ENCODE measurements around the gene CILP2. TPM values are rescaled to one million over a fixed set of nuclear protein-coding genes. Genes with fewer than 3 reads are reported as not detected.
A peak's percentile ranks its signal among the peaks of the same experiment; 100 is the strongest.

CILP2 gene
- total and polyA plus RNA-seq, 9 of the 15 experiments (the other 6 are each of a cell fraction or from before 2014, with no cell fraction given) = 0.04 to 0.35 (median 0.05) TPM; not detected in 2

GRCh38 chr19:19490214-19490968, 47.7 kb upstream of the CILP2 start (continued):
- TF ChIP-seq ARID4B (CRISPR knock-in tag; IDR thresholded peaks at IDR 0.05) (no peak), ZNF316 (IDR thresholded peaks at IDR 0.05) (no peak), HES1 (IDR thresholded peaks at IDR 0.05; ENCODE audit: low read depth) (no peak), ELK1 (CRISPR knock-in tag; IDR thresholded peaks at IDR 0.05) (no peak), IRF9 (tag; IDR thresholded peaks at IDR 0.05) (no peak), BRCA1 (IDR thresholded peaks at IDR 0.05) (no peak), BRCA1 (CRISPR knock-in tag; IDR thresholded peaks at IDR 0.05) (no peak), TAF7 (tag; IDR thresholded peaks at IDR 0.05) (no peak), THRAP3 (IDR thresholded peaks at IDR 0.05; ENCODE audit: borderline replicate concordance) (no peak), MBD1 (CRISPR knock-in tag; IDR thresholded peaks at IDR 0.05) (no peak), TRIM25 (IDR thresholded peaks at IDR 0.05; ENCODE audit: borderline replicate concordance) (no peak), ARID2 (IDR thresholded peaks at IDR 0.05) (no peak; the same call in 1 of the 2 replicates), ZNF512 (tag; IDR thresholded peaks at IDR 0.05) (no peak), SMAD3 (CRISPR knock-in tag; conservative IDR thresholded peaks at IDR 0.05) (no peak), TEAD1 (CRISPR knock-in tag; IDR thresholded peaks at IDR 0.05) (peak in 1 of 2 experiments; percentile 47; a peak in 1 of 4 replicates)

All from K562 (cell line).